ENCODE data around the gene CBX7. TPM values are rescaled to one million over a fixed set of nuclear protein-coding genes. Genes with fewer than 3 reads are reported as not detected.

Gene CBX7
- total RNA-seq, 1 experiment from 2014 or later = 3.7 TPM

DNA sequence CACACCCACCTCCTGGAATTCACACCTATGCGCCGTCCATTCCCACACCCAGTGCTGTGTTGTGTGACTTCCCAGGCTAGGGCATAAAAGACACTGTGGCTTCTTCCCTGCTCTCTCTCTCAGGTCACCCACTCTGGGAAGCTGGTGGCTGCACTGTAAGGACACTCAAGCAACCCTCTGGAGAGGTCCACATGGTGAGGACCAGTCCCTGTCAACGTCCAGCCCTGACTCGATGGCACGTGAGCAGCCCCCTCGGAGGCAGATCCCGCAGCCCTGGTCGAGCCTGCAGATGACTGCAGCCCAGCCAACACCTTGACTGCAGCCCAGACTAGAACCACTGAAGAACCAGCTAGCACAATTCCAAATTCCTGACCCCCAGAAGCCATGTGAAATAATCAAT lies 16.2 kb downstream of the CBX7 start:
- no peaks in the 10 kb centered on the region for H3K4me1 ChIP-seq (ENCODE audit: insufficient read depth, low read length)
- DNase-seq = no peak
- no peak overlapping the region for H2AK5ac ChIP-seq (ENCODE audit: insufficient read length, low read length)
- Mint-ChIP-seq H3K27me3 (ENCODE audit: low read depth) (no peaks in the 10 kb centered on the region; the same call in 1 of the 2 replicates), H3K4me3 (no peak overlapping the region; a peak in 1 of 5 replicates), H3K27ac (peak overlapping the region in 1 of 3 experiments; percentile 40; a peak in 1 of 7 replicates), H3K4me1 (peaks cover 13 to 26% of the 10 kb centered on the region in 2 experiments), H3K36me3 (ENCODE audit: insufficient read depth in 1 of 3, low read depth in 3 of 3) (no peaks in the 10 kb centered on the region), H3K9me3 (no peaks in the 10 kb centered on the region)
- H3K79me1 ChIP-seq (ENCODE audit: insufficient read depth, low read depth, low read length, poor library complexity, severe bottlenecking) = no peaks in the 10 kb centered on the region
- no peak overlapping the region for H3K27ac ChIP-seq (ENCODE audit: insufficient read length, low read depth, low read length)
- H4K5ac ChIP-seq (ENCODE audit: insufficient read length, low read depth, low read length) = no peak overlapping the region
- no peak overlapping the region; the same call in 1 of the 2 replicates for H3K14ac ChIP-seq (ENCODE audit: insufficient read depth, low read length)
- H2BK5ac ChIP-seq (ENCODE audit: insufficient read length, low read length) = no peak overlapping the region
- H3K9ac ChIP-seq (ENCODE audit: extremely low read depth, insufficient read length, low read length) = no peak overlapping the region
- no peak overlapping the region for H3T11ph ChIP-seq (ENCODE audit: low read length)
- no peaks in the 10 kb centered on the region for H4K20me1 ChIP-seq (ENCODE audit: control insufficient read depth, insufficient read depth, insufficient read length)
- no peak overlapping the region for H2BK12ac ChIP-seq (ENCODE audit: insufficient read length, low read depth, low read length)
- WGBS (ENCODE audit: extremely low coverage, insufficient read length, low lambda C conversion rate) = no CpG with 5 or more reads among the region's 8 CpGs
- no peak overlapping the region for H3K18ac ChIP-seq (ENCODE audit: insufficient read length, low read depth, low read length)
- no peak overlapping the region for H2BK20ac ChIP-seq (ENCODE audit: low read depth, low read length, poor library complexity, severe bottlenecking)
- no peak overlapping the region for H3K4me2 ChIP-seq (ENCODE audit: insufficient read depth, insufficient read length, low read length)
- H2BK15ac ChIP-seq (ENCODE audit: low read depth, low read length) = no peak overlapping the region
- no peak overlapping the region for H3K4ac ChIP-seq (ENCODE audit: low read depth, low read length)
- H3K9me3 ChIP-seq (ENCODE audit: control insufficient read depth, low read depth, low read length) = no peaks in the 10 kb centered on the region
- no peaks in the 10 kb centered on the region for H3K79me2 ChIP-seq (ENCODE audit: insufficient read depth, low read length)
- no peak overlapping the region for H3K56ac ChIP-seq (ENCODE audit: insufficient read length, low read depth, low read length)
- no peak overlapping the region for H2AFZ ChIP-seq (ENCODE audit: low read length)
- no peak overlapping the region for H2BK120ac ChIP-seq (ENCODE audit: low read depth, low read length, poor library complexity, severe bottlenecking)
- H4K91ac ChIP-seq (ENCODE audit: insufficient read length, low read depth, low read length) = no peak overlapping the region
- H3K23ac ChIP-seq (ENCODE audit: insufficient read length, low read depth, low read length) = no peak overlapping the region
- no peak overlapping the region for H4K8ac ChIP-seq (replicated peaks; ENCODE audit: insufficient read length, low read depth, low read length)
- no peaks in the 10 kb centered on the region for H3K27me3 ChIP-seq (ENCODE audit: insufficient read depth, low read length)
- TF ChIP-seq, protein P1, sequence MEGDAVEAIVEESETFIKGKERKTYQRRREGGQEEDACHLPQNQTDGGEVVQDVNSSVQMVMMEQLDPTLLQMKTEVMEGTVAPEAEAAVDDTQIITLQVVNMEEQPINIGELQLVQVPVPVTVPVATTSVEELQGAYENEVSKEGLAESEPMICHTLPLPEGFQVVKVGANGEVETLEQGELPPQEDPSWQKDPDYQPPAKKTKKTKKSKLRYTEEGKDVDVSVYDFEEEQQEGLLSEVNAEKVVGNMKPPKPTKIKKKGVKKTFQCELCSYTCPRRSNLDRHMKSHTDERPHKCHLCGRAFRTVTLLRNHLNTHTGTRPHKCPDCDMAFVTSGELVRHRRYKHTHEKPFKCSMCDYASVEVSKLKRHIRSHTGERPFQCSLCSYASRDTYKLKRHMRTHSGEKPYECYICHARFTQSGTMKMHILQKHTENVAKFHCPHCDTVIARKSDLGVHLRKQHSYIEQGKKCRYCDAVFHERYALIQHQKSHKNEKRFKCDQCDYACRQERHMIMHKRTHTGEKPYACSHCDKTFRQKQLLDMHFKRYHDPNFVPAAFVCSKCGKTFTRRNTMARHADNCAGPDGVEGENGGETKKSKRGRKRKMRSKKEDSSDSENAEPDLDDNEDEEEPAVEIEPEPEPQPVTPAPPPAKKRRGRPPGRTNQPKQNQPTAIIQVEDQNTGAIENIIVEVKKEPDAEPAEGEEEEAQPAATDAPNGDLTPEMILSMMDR (conservative IDR thresholded peaks at IDR 0.05) = no peak
- no peaks in the 10 kb centered on the region for H3K23me2 ChIP-seq (ENCODE audit: insufficient read length, low read depth, low read length, poor library complexity, severe bottlenecking)

Measured in H9 (cell line).